Caco-2 (cell line): ENCODE data around the gene CTDNEP1. TPM values are rescaled to one million over a fixed set of nuclear protein-coding genes. Genes with fewer than 3 reads are reported as not detected.
A peak's percentile ranks its signal among the peaks of the same experiment; 100 is the strongest.

Experiments used
- BruUV-seq: library from RNA; stranded (reverse); fragments of 400-500 nt; replicated peaks from 2 replicates; lab custom pipeline; 2021; lab: Mats Ljungman, UMichigan
- CTCF ChIA-PET: fragments of 300-600 bp; sonication (Branson Sonifier 250); formaldehyde crosslinking; loops from one replicate; lab custom pipeline; 2022; ENCODE audit warnings: antibody characterized with exemption; lab: Charles Lee
- POLR2A ChIA-PET: fragments of 300-600 bp; sonication (Branson Sonifier 250); formaldehyde crosslinking; loops from one replicate; lab custom pipeline; 2022; ENCODE audit warnings: antibody characterized with exemption; lab: Charles Lee
- DNase-seq, 2 experiments: peaks; one replicate each; pipeline versions ENCODE4 v3.0.0 to v3.0.0-alpha.2; 2020 to 2022
- H3K27me3 ChIP-seq: replicated peaks from 2 replicates; pipeline ENCODE4 v1.6.0; 2011; ENCODE audit warnings: low read length; ENCODE audit not compliant: control insufficient read depth, insufficient read depth
- H3K36me3 ChIP-seq: 2 replicates; pipeline ENCODE4 v1.5.1; 2011; ENCODE audit warnings: low read length; ENCODE audit not compliant: control insufficient read depth, insufficient read depth
- H3K4me1 ChIP-seq: fragments of 250-450 bp; sonication (Bioruptor Pico); 2 replicates; pipeline ENCODE4 v1.5.1; 2020; ENCODE audit warnings: mild to moderate bottlenecking
- H3K4me3 ChIP-seq: 2 replicates; pipeline ENCODE4 v1.5.1; 2011; ENCODE audit warnings: low read depth, mild to moderate bottlenecking, control low read depth, low read length
- H3K9me3 ChIP-seq: fragments of 250-450 bp; sonication (Bioruptor Pico); 2 replicates; pipeline ENCODE4 v1.5.1; 2020; ENCODE audit warnings: mild to moderate bottlenecking, moderate library complexity
- H3K27ac Mint-ChIP-seq: one replicate; pipeline ENCODE4 v1.8.0; 2022; ENCODE audit warnings: mixed read lengths; ENCODE audit not compliant: unreplicated experiment
- H3K27me3 Mint-ChIP-seq: one replicate; pipeline ENCODE4 v1.8.0; 2022; ENCODE audit warnings: mixed read lengths; ENCODE audit not compliant: insufficient read depth, unreplicated experiment
- H3K36me3 Mint-ChIP-seq: one replicate; pipeline ENCODE4 v1.8.0; 2022; ENCODE audit warnings: mild to moderate bottlenecking, mixed read lengths; ENCODE audit not compliant: insufficient read depth, unreplicated experiment
- H3K4me1 Mint-ChIP-seq: one replicate; pipeline ENCODE4 v1.8.0; 2022; ENCODE audit warnings: low read depth, mixed read lengths; ENCODE audit not compliant: unreplicated experiment
- H3K4me3 Mint-ChIP-seq: one replicate; pipeline ENCODE4 v1.8.0; 2022; ENCODE audit warnings: mild to moderate bottlenecking, moderate library complexity, mixed read lengths; ENCODE audit not compliant: unreplicated experiment
- H3K9me3 Mint-ChIP-seq: one replicate; pipeline ENCODE4 v1.8.0; 2022; ENCODE audit warnings: mixed read lengths; ENCODE audit not compliant: unreplicated experiment
- intact Hi-C: fragments of 100-400 bp; cut with micrococcal nuclease; formaldehyde crosslinking; loops from one replicate; pipeline ENCODE4 v1.10.0; 2022; ENCODE audit not compliant: unreplicated experiment
- total RNA-seq: library from RNA; stranded (reverse); gene quantifications from 2 replicates; pipeline ENCODE4 v1.2.3, GENCODE V29; 2022
- TF ChIP-seq, protein P1 (sequence below), 2 experiments: fragments of 200-600 bp in 1 of 2; IDR thresholded peaks; 1 replicate in 1 of 2; 2 replicates in 1 of 2; pipeline versions ENCODE4 v1.5.1 to v1.8.0; 2011 to 2022; ENCODE audit warnings: antibody characterized with exemption in 1 of 2, control low read depth in 1 of 2, inconsistent platforms in 1 of 2, low read depth in 1 of 2, low read length in 1 of 2, mild to moderate bottlenecking in 1 of 2, moderate library complexity in 1 of 2; ENCODE audit not compliant: insufficient read depth in 1 of 2, severe bottlenecking in 1 of 2, unreplicated experiment in 1 of 2

Gene CTDNEP1
- total RNA-seq, 1 experiment from 2014 or later, result 71.1 TPM

DNA sequence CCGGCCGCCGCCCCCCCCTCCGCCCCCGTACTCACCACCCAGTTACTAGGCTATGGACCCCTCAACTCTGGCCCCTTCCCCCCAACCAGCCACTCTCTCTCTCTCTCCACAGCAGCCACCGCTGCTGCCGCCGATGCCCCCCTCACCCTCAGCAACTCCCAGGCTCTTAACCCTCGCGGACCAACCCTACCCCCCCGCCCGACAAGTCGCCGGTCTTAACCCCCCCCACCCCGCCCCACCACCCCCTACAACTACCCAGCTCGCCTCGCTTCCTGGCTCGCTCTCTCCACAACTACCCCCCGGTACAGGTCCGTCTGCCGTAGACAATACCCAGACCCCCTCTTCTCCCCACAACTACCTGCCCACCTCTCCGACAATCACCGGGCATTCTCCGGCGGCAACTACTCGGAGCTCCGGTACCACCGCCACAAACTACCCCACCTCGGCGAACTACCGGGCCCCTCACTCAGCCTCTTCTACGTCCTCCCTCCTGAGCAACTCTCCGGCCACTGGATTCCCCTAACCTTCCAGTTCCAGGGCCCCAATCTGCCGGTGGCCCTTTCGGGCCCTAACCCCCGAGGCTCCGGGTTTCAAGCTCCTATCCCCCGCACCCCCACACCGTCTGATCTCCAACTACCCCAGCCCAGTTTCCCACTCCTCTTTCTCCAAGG, 13.0 kb downstream of the CTDNEP1 start:
- ChIA-PET POLR2A (no interaction called here), CTCF (interaction anchor here (0.7 to 1.4 kb wide), 3 partner anchors 18 to 71 kb away, joined by 3 to 4 read pairs (median 3); no protein-coding TSS in a partner anchor)
- H3K36me3 Mint-ChIP-seq, result peaks cover 74% of the 10 kb centered on the region
- DNase-seq, result no peak
- Histone ChIP-seq H3K4me3 (peak overlapping the region; percentile 77), H3K27me3 (no peaks in the 10 kb centered on the region), H3K9me3 (no peaks in the 10 kb centered on the region), H3K36me3 (no peaks in the 10 kb centered on the region; the same call in 1 of the 2 replicates), H3K4me1 (peaks cover 6% of the 10 kb centered on the region; the same call in 1 of the 2 replicates)
- H3K27me3 Mint-ChIP-seq, result peaks cover 3% of the 10 kb centered on the region
- H3K4me1 Mint-ChIP-seq, result peaks cover 22% of the 10 kb centered on the region
- intact Hi-C loops, result loop anchor here (1.0 kb wide), 1 partner anchor 14 kb away; the partner anchor contains the start of gene ELP5
- H3K4me3 Mint-ChIP-seq, result peak overlapping the region; percentile 93
- no peaks in the 10 kb centered on the region for H3K9me3 Mint-ChIP-seq
- TF ChIP-seq, protein P1, sequence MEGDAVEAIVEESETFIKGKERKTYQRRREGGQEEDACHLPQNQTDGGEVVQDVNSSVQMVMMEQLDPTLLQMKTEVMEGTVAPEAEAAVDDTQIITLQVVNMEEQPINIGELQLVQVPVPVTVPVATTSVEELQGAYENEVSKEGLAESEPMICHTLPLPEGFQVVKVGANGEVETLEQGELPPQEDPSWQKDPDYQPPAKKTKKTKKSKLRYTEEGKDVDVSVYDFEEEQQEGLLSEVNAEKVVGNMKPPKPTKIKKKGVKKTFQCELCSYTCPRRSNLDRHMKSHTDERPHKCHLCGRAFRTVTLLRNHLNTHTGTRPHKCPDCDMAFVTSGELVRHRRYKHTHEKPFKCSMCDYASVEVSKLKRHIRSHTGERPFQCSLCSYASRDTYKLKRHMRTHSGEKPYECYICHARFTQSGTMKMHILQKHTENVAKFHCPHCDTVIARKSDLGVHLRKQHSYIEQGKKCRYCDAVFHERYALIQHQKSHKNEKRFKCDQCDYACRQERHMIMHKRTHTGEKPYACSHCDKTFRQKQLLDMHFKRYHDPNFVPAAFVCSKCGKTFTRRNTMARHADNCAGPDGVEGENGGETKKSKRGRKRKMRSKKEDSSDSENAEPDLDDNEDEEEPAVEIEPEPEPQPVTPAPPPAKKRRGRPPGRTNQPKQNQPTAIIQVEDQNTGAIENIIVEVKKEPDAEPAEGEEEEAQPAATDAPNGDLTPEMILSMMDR (IDR thresholded peaks at IDR 0.05; ENCODE audit: insufficient read depth in 1 of 2, low read depth in 1 of 2, low read length in 1 of 2, severe bottlenecking in 1 of 2, unreplicated experiment in 1 of 2), result no peak
- H3K27ac Mint-ChIP-seq, result peak overlapping the region; percentile 82
- no TSS peak for BruUV-seq

GRCh38 chr17:7237761-7238419, 13.6 kb downstream of the CTDNEP1 start:
- H3K9me3 ChIP-seq, result no peaks in the 10 kb centered on the region
- POLR2A ChIA-PET, result interaction anchor here (0.6 kb wide), 1 partner anchor 202 kb away, joined by 3 read pairs; the partner anchor contains the start of gene FGF11
- Mint-ChIP-seq H3K4me3 (peak overlapping the region; percentile 93), H3K36me3 (peaks cover 68% of the 10 kb centered on the region), H3K27me3 (peaks cover 3% of the 10 kb centered on the region), H3K4me1 (peaks cover 22% of the 10 kb centered on the region), H3K27ac (peak overlapping the region; percentile 82), H3K9me3 (no peaks in the 10 kb centered on the region)
- TF ChIP-seq, protein P1 (IDR thresholded peaks at IDR 0.05; ENCODE audit: insufficient read depth in 1 of 2, low read depth in 1 of 2, low read length in 1 of 2, severe bottlenecking in 1 of 2, unreplicated experiment in 1 of 2), result no peak
- H3K36me3 ChIP-seq, result no peaks in the 10 kb centered on the region; the same call in 1 of the 2 replicates
- intact Hi-C loops, result no loop called here
- peak; percentile 67 to 69 for DNase-seq
- CTCF ChIA-PET, result interaction anchor here (0.6 to 1.1 kb wide), 2 partner anchors 17 to 414 kb away, joined by 3 read pairs; no protein-coding TSS in a partner anchor
- H3K27me3 ChIP-seq, result no peaks in the 10 kb centered on the region
- BruUV-seq, result no TSS peak
- peak overlapping the region; percentile 77 for H3K4me3 ChIP-seq
- H3K4me1 ChIP-seq, result peaks cover 6% of the 10 kb centered on the region; the same call in 1 of the 2 replicates

DNA sequence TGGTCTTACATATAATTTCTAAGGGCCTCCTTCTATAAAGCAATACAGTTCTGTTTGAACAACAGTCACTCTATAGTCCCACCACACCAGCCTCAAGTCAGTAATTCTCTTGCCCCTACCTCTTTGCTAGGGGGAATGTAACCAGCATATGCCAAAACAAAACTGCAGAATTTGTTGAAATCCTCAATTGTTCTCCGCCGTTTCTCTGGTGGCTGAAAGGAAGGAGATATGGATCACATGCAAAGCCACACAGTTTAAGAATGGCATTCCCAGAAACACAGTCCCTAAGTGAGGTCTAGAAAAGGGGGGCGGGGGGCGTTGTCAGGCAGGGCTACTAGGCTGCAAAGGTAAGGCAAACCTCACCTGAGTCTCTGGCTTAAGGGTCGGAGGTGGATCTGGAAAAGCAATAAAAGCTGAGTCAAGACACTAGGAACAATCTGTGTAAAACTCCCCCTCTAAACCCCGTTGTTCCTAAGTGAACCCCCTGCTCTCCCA, 14.2 kb downstream of the CTDNEP1 start:
- Histone ChIP-seq H3K9me3 (no peaks in the 10 kb centered on the region), H3K4me1 (peaks cover 6% of the 10 kb centered on the region; the same call in 1 of the 2 replicates), H3K4me3 (peak overlapping the region; percentile 77), H3K36me3 (no peaks in the 10 kb centered on the region; the same call in 1 of the 2 replicates), H3K27me3 (no peaks in the 10 kb centered on the region)
- POLR2A ChIA-PET, result interaction anchor here (0.6 kb wide), 1 partner anchor 202 kb away, joined by 3 read pairs; the partner anchor contains the start of gene FGF11
- intact Hi-C loops, result no loop called here
- Mint-ChIP-seq H3K27ac (peak overlapping the region; percentile 73), H3K9me3 (no peaks in the 10 kb centered on the region), H3K36me3 (peaks cover 63% of the 10 kb centered on the region), H3K4me1 (peaks cover 23% of the 10 kb centered on the region), H3K27me3 (no peaks in the 10 kb centered on the region), H3K4me3 (peak overlapping the region; percentile 93)
- CTCF ChIA-PET, result interaction anchor here (0.6 kb wide), 1 partner anchor 414 kb away, joined by 3 read pairs; no protein-coding TSS in a partner anchor
- no peak for DNase-seq
- TF ChIP-seq, protein P1 (IDR thresholded peaks at IDR 0.05; ENCODE audit: insufficient read depth in 1 of 2, low read depth in 1 of 2, low read length in 1 of 2, severe bottlenecking in 1 of 2, unreplicated experiment in 1 of 2), result no peak
- no TSS peak for BruUV-seq
